ENCODE results near the gene DDX59.
"Not testable (repeated sequence)": the region's sequence is repeated elsewhere in the genome, so short reads cannot be mapped to it uniquely, and the experiment has no call there.

The DDX59 gene

DNA sequence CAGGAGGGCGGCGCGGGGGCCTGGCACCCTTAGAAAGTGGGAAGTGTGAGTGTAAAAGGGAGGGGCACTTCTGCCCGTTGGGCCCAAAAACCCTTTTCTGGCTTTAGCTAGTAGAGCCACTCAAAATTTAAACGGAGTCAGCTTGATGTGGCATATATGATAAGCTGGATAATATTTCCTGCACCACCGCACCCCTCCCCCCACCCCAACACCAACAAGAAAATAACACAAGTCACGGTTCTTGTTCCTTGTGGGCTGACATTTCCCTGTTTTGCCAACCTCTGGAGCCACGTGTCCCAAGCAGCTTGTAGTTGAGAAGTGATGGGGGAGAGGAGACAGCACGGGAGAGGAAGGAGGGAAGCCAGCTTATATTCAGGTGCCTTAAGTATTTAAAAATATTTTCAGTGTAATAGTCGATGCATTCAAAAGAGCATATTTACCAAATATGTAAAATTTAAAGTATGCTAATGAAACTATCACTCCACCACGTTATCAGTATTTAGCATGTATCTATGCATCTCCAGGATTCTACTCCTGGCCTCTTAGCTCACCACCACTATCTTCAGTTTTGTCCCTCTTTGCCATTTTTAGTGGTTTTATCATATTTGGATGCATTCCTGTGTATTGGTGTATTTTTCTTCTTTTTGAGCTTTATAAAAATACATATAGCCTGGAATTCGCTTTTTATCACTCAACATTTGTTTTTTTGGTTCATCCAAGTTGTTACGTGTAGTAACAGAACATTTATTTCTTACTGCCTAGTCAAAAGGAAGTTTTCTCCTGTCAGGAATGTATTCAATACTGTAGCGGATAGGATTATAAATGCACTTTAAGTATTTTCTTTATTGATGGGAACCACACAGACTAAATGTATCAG, 773 bp upstream of the DDX59 start:
- DNase-seq = peak; percentile 83

GRCh38 chr1:200668514-200669313, 993 bp downstream of the DDX59 start:
- DNase-seq = no peak

- no peak for DNase-seq
Observed at GRCh38 chr1:200666309-200666708, 3.4 kb downstream of the DDX59 start.

DNA sequence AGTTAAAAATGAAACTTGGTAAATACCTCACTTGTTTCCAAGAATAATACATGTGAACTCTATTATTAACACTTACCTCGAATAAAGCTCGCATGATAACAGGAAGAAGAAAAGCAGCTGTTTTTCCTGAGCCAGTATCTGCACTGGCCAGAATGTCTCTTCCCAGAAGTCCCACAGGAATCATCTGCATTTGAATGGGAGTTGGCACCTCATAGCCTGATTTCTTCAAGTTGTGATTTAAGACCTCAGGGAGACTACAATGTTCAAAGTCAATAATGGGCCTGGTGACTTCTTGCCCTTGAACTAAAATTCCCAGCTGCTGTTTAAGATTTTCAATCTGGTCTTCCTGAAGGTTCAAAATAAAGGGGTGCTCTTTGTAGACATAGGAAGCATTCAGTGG, 3.8 kb downstream of the DDX59 start:
- DNase-seq = no peak

DNA sequence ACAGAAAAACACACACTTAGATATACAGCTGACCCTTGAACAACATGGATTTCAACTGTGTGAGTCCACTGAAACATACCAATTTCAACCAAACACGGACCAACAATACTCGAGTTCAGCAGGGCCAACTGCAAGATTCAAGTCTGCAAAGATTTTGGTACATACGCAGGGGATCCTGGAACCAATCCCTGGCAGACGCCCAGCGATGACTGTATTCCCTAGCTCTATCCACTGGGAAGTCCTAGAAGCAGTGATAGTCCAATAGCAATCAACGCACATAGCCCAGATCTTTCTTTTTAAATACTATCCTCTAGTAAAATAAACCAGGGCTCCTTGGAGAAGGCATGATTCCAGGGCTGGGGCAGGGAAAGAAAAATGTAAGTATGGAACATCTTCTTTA, 9.0 kb downstream of the DDX59 start:
- DNase-seq = no peak

- no peak for DNase-seq
Observed at GRCh38 chr1:200659269-200659668, 10.4 kb downstream of the DDX59 start.

DNA sequence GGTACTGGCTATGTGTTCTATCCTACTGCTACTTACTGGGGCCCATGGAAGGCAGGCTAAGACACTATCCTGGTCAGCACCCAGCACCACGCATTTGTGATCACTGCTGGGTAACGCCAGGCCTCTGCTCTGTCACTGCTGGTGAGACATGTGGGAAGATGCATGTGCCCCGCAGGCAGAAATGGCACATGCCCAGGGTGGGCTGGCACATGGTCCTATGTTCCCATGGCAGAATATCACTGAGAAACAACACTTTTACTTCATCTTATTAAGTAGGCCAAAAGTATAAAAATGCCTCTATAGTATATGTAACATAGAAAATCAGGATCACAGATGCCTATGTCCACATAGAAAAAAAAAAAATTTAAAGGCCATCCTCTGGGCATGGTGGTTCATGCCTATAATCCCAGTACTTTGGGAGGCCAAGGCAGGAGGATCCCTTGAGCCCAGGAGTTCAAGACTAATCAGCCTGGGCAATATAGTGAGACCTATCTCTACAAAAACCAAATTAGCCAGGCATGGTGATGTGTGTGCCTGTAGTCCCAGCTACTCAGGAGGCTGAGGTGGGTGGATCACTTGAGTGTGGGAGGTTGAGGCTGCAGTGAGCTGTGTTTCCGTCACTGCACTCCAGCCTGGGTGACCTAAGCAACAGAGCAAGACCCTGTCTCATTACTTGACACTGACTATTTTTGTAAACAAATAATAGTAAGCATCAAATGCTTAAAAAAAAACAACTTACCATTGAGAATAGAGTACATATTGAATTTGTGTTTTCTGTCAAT, 11.5 kb downstream of the DDX59 start:
- no peak for DNase-seq

GRCh38 chr1:200654660-200655059, 15.0 kb downstream of the DDX59 start:
- DNase-seq = no peak

DNA sequence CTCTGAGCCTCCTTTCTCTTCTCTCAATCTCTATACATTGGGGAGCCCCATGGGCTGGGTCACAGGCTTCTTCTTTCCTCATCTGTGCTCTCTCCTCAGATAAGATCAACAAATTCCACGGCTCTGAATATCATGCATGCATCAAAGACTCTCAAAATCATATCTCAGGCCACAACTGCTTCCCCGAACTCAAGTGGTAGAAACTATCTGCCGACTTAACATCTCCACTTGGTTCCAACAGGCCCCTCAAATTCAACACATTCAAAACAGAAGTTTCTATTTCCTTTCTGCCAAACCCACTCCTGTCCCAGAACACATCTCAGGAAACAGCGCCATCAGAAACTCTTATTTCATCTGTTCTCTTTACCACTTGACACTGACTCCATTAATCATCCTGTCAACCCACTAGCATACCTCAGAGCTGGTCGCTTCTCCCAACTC, 16.7 kb downstream of the DDX59 start:
- no peak for DNase-seq

GRCh38 chr1:200652378-200652777, 17.3 kb downstream of the DDX59 start:
- DNase-seq = no peak

DNA sequence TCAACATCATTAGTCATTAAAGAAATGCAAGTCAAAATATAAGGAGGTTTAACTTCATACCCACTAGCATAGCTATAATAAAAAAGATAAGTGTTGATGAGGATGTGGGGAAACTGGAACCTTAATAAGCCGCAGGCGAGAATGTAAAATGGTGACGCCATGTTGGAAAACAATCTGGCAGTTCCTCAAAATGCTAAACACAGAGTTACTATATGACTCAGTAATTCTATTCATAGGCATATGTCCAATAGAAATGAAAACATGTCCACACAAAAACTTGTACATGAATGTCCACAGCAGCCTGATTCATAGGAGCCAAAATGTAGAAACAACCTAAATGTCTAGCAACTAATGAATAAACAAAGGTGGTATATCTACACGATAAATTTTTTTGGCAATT, 23.2 kb downstream of the DDX59 start:
- no peak for DNase-seq

DNA sequence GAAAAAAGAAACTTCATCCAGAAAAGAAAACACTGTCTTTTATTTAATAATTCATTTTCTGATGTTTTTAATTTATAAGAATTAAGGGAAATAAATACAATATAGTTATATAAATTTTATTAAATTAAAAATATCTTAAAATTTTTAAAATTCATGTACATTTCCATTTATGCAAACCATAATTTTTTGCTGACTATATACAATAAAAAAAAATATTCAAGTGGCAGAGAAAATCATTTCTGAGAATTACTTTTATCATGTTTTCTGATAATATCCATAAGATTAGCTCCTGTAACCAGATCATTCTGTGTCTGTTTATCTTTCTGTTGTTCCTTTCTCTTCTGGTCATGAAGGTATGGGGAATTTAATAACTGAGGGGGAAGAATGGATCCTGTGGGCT, 25.7 kb downstream of the DDX59 start:
- DNase-seq = no peak

- no peak for DNase-seq
Observed at GRCh38 chr1:200642481-200642880, 27.2 kb downstream of the DDX59 start.

- DNase-seq = no peak
Observed at GRCh38 chr1:200640963-200641401, 28.7 kb downstream of the DDX59 start.

DNA sequence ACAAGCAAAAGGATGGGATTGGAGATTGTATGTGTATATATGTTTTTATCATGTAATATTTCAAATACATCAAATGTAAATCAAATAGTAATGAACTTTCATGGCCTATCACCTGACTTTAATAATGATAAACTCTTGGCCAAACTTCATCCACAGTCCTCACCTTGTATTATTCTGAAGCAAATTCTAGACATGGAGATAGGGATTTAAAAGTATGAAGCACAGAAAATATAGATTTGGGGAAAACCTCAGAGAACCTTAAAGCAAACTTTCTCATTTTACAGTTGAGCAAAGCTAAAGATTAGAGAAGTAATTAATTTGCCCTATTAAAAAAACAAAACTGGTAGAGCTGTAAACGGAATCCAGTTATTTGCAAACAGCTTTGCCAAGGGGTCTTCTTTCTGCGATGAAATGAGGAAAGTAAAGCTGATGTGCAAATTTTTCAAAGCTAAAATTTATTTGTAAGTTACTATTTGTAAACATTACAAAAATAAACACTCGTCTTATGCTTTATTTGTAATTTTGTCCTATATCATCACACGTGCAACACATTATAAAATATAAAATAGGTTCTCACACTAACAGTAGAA, 29.2 kb downstream of the DDX59 start:
- no peak for DNase-seq

- DNase-seq = no peak
Observed at GRCh38 chr1:200638073-200638472, 31.6 kb downstream of the DDX59 start.

DNA sequence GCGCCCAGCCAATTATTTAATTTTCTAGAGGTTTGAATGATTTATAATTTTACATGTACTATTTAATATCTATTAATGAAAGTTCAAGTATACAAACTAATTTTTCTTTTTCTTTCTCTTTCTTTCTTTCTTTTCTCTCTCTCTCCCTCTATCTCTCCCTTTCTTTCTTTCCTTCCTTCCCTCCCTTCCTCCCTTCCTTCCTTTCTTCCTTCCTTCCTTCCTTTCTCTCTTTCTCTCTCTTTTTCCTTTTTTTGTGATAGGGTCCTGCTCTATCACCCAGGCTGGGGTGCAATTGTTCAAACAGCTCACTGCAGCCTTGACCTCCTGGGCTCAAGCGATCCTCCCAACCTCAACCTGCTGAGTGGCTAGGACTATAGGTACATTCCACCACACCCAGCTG, 33.0 kb downstream of the DDX59 start:
- no peak for DNase-seq

DNA sequence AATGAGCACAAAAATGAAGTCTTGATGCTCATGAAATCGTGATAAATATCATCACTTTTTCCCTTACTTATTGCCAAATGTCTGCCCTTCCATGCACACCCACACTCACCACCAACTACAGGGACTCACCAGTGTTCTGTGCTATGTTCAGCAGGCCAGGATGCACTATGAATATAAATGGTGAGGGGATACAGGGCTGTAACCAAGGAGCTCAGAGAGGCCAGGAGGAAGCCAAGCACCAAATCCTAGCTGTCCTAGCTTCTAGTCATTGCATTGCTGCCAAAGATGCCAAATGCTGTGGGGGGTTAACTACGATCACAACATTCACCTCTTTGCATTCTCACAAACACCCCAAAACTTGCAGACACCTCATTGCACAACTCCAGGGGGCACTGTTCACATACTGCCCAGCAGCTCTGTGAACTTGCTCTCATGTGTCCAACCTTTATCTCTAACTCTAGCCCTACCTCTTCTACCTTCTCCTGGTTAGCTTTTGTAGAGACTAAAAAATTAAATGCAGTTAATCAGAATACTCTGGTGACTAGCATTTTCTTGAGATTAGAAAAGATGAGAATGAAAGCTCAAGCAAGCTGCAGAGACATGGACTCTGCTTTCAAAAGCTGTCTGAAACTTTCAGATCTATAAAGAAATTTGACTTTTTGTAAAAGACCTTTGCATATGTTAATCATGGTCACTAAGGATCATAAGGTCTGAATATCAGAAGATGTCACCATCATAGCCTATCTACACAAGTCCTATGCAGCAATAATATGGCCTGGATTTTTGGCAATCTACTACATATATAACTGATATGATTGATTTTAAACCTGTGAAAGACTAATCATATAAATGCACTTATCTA, 35.2 kb downstream of the DDX59 start:
- DNase-seq = no peak

DNA sequence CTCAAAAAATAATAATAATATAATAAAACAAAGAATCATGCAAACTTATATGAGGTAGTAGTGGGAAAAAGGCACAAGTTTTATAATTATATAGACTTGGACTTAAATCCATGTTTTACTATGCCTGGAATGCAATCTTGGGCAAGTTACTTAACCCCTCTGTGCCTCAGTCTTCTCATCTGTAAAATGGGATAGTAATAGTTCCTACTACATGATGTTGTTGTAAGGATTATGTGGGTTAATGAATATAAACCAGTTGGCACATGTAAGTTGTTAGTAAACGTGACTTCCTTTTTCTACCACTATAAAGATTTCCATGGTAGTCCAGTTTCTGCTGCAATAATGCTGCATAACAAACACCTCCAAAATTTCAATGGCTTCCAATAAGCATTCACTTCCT, 38.3 kb downstream of the DDX59 start:
- no peak for DNase-seq

GRCh38 chr1:200630515-200630899, 39.2 kb downstream of the DDX59 start:
- DNase-seq = not testable (repeated sequence)

DNA sequence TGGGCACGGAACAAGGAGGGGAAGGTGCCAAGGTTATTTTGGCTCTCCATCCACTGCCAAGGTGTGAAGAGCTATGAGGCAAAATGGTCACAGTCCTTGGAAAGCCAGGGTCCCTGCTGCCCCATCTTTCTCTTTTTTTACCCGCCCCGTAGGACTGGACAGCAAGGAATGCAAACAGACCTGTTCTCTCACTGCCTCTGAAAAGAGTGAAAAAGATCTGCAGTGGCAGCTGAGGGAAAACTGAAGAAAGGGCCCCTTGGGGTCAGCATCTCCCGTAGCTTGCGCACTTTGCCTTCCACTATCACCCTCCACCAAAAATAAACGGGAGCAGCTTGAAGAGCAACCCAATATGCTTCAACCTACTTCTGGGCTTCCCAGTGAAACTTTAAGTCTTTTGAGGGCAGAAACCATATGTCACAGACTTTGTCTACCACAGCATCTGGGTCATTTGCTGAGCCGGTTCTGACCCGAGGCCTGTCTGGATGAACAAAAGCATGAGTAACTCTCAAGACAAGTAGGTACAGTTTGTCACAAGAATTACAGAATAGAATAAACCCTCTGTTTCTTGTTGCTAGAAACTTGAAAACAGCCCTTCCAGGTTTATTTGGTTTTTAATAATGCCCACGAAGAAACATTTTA, 39.7 kb downstream of the DDX59 start:
- DNase-seq = no peak
